ENCODE data around the gene DMD.
"Not testable (repeated sequence)": the region's sequence is repeated elsewhere in the genome, so short reads cannot be mapped to it uniquely, and the experiment has no call there.

DMD gene

GRCh38 chrX:31629195-31629594 is 1582.2 kb downstream of the DMD start:
- DNase-seq (ENCODE audit: low read depth, low spot score) = no peak
- no peak overlapping the region for H3K4me3 ChIP-seq (ENCODE audit: low read length)

DNA sequence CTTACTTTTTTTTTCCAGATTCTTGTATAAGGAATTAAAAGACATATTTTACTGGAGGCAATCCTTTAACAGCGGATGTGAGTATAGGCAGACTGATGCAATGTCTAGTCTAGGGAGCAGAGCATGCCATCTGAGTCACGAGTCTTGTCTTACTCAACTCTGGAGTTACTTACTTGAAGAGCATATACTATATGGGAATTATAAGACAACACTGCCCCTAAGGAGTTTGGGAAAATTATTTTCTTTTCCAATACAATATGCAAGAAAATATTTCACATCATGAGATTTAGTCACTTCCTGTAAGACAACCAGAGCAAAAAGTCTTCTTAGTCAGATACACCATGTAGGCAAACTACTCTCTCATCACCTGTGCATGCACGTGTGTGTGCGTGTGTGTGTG is 1602.2 kb downstream of the DMD start:
- DNase-seq (ENCODE audit: low read depth, low spot score) = no peak
- no peak overlapping the region for H3K4me3 ChIP-seq (ENCODE audit: low read length)

DNA sequence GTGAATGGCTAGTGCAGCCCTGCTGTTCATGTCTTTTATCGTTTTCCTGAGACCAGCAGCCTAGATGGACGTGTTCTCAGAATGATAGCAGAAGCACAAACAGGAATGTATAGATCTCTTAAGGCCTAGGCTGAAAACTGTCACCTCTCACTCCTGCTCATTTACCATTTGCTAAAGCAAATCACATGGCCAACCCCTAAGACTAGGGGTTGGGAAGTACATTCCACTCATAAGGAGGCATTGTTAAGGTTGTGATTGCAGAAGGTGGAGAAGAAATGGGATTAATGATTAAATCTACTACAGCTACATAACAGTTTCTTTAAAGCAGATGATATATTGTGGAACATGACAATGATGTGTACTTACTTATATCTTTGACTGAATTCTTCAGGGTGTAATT is 1602.7 kb downstream of the DMD start:
- no peak for DNase-seq (ENCODE audit: low read depth, low spot score)

GRCh38 chrX:31606771-31607170 is 1604.6 kb downstream of the DMD start:
- no peak for DNase-seq (ENCODE audit: low read depth, low spot score)
- H3K4me3 ChIP-seq (ENCODE audit: low read length) = no peak overlapping the region

More for the DNA sequence above, 1602.7 kb downstream of the DMD start:
- H3K4me3 ChIP-seq (ENCODE audit: low read length) = no peak overlapping the region

- DNase-seq (ENCODE audit: low read depth, low spot score) = no peak
- H3K4me3 ChIP-seq (ENCODE audit: low read length) = no peak overlapping the region
Observed at GRCh38 chrX:31604629-31605221, 1606.6 kb downstream of the DMD start.

GRCh38 chrX:31603411-31604120 is 1607.8 kb downstream of the DMD start:
- no peak for DNase-seq (ENCODE audit: low read depth, low spot score)
- no peak overlapping the region for H3K4me3 ChIP-seq (ENCODE audit: low read length)

DNA sequence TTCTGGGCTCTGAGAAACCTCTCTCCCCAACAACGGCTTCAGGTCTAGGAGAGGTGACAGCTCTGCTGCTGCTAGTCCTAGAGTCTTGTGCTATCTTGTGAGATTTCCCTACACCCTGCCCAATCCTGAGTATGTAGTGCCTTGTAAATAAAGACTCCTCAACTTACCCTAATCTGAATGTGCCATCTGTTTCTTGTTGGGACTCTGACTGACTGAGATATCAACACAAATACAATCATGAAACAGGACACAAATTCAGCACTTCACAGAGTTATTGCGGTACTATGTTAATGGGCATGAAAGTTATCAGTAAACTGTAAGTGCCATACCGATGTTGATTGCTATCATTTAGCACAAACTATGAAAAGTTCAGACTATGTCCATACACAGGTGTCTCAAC is 1610.5 kb downstream of the DMD start:
- DNase-seq (ENCODE audit: low read depth, low spot score) = no peak
- H3K4me3 ChIP-seq (ENCODE audit: low read length) = no peak overlapping the region

GRCh38 chrX:31593353-31593752 is 1618.0 kb downstream of the DMD start:
- H3K4me3 ChIP-seq (ENCODE audit: low read length) = no peak overlapping the region
- DNase-seq (ENCODE audit: low read depth, low spot score) = no peak

GRCh38 chrX:31591355-31591754 is 1620.0 kb downstream of the DMD start:
- no peak for DNase-seq (ENCODE audit: low read depth, low spot score)
- H3K4me3 ChIP-seq (ENCODE audit: low read length) = no peak overlapping the region

GRCh38 chrX:31590581-31591114 is 1620.7 kb downstream of the DMD start:
- no peak for DNase-seq (ENCODE audit: low read depth, low spot score)
- H3K4me3 ChIP-seq (ENCODE audit: low read length) = no peak overlapping the region

DNA sequence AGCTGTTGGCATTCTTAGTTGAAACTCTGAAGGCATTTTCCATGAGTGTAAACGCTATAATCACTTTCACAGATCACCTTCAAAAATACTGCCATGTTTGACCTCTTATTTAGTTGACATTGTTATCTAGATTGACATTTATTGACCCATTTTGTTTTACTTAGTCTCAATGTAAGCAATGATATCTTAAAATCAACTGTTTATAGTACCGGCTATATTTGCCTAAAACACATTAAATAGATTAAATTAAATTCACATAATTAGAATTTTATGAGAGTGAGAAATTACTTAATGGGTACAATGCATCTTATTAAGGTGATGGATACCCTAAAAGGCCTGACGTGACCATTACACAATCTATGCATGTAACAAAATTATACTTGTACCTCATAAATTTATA is 1621.8 kb downstream of the DMD start:
- H3K4me3 ChIP-seq (ENCODE audit: low read length) = no peak overlapping the region
- DNase-seq (ENCODE audit: low read depth, low spot score) = no peak

DNA sequence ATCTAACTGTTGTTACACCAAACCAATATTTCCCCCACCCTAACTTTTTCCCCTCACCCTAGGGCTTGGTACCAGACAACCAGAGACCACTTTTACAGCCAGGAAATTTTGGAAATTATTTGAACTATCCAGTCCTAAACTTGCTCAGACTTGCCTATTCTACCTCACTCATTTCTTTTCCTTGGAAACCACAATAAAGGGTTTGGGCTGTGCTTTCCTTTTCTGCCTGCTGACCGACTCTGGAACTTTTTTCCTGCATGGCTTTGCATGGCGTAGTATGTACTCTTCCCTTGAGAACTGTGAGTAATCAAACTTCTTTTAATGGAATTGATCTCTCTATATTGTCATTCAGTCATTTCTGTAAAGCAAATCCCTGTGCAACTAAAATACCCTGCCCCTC is 1623.0 kb downstream of the DMD start:
- no peak for DNase-seq (ENCODE audit: low read depth, low spot score)
- H3K4me3 ChIP-seq (ENCODE audit: low read length) = no peak overlapping the region

DNA sequence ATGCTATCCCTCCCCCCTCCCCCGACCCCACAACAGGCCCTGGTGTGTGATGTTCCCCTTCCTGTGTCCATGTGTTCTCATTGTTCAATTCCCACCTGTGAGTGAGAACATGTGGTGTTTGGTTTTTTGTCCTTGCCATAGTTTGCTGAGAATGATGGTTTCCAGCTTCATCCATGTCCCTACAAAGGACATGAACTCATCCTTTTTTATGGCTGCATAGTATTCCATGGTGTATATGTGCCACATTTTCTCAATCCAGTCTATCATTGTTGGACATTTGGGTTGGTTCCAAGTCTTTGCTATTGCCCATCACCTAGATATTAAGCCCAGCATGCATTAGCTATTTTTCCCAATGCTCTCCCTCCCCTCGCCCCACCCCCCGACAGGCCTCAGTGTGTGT is 1627.5 kb downstream of the DMD start:
- DNase-seq (ENCODE audit: low read depth, low spot score); H3K4me3 ChIP-seq (ENCODE audit: low read length): not testable (repeated sequence)

GRCh38 chrX:31580726-31581125 is 1630.6 kb downstream of the DMD start:
- H3K4me3 ChIP-seq (ENCODE audit: low read length) = no peak overlapping the region
- DNase-seq (ENCODE audit: low read depth, low spot score) = no peak

DNA sequence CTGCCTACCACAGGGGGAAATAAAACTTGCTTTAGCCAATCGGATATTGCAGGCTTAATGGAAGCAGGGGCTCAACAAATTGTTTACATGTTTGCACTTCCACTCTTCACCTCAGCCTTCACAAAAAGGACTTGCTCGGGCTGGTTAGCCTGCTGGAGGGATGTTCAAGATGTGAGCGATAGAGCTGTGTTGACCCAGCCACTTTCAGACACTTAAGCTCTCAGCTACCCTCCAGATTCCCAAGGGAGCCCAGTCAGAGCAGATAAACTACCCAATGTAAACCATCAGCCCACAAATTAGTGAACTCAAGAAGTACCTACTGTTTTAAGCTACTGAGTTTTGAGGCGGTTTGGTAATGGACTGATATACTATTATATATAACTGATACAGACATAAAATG is 1631.1 kb downstream of the DMD start:
- no peak overlapping the region for H3K4me3 ChIP-seq (ENCODE audit: low read length)
- no peak for DNase-seq (ENCODE audit: low read depth, low spot score)

GRCh38 chrX:31572360-31572759 is 1639.0 kb downstream of the DMD start:
- DNase-seq (ENCODE audit: low read depth, low spot score) = no peak
- no peak overlapping the region for H3K4me3 ChIP-seq (ENCODE audit: low read length)

DNA sequence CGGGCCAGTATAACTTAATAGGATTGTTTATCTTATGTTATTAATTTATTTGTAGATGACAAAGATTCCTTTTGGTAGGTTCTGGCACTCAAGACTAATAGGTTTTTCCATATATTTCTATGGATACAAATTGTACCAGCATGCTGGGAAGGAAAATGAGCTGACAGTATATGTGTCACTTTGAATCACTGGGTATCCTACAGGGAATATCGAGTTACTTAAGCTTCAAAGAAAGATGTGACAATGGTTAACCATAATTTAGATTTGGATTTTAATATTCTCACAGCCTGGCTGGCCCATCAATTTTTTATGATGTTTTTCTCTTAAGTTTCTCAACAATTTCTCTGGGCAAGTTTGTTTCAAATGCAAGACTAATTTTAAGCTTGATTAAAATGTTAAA is 1640.7 kb downstream of the DMD start:
- no peak for DNase-seq (ENCODE audit: low read depth, low spot score)
- H3K4me3 ChIP-seq (ENCODE audit: low read length) = no peak overlapping the region

GRCh38 chrX:31563792-31564191 is 1647.6 kb downstream of the DMD start:
- no peak for DNase-seq (ENCODE audit: low read depth, low spot score)
- H3K4me3 ChIP-seq (ENCODE audit: low read length) = no peak overlapping the region

DNA sequence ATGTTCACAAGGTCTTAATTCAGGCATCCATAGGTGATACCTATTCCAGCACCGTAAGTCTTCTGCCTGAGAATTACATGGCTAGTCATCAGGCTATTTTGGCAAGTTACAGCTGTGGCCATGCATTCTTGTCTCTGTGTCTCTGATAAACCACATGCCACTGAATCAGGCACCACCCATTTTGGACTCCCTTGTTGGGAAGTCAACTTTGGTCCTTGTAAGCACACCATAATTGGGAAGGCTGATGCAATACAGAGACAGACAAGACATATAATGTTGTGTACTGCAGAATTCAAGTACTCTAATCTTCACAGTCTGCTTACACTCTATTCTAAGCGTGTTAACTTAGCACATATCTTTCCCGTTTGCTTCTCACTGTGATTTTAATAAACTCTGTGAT is 1655.8 kb downstream of the DMD start:
- no peak for DNase-seq (ENCODE audit: low read depth, low spot score)
- H3K4me3 ChIP-seq (ENCODE audit: low read length) = no peak overlapping the region

GRCh38 chrX:31551913-31552312 is 1659.4 kb downstream of the DMD start:
- no peak overlapping the region for H3K4me3 ChIP-seq (ENCODE audit: low read length)
- DNase-seq (ENCODE audit: low read depth, low spot score) = no peak

- no peak overlapping the region for H3K4me3 ChIP-seq (ENCODE audit: low read length)
- DNase-seq (ENCODE audit: low read depth, low spot score) = no peak
Observed at GRCh38 chrX:31550158-31550557, 1661.2 kb downstream of the DMD start.

Measured in Jurkat, Clone E6-1 (cell line).